Cerebellar cortex (tissue), 1 donor: ENCODE measurements around the gene GRIA4.

Experiments used
- DNase-seq: peaks from one replicate; pipeline ENCODE4 v3.0.0-alpha.2; 2015; ENCODE audit warnings: low spot score

GRIA4 gene

DNA sequence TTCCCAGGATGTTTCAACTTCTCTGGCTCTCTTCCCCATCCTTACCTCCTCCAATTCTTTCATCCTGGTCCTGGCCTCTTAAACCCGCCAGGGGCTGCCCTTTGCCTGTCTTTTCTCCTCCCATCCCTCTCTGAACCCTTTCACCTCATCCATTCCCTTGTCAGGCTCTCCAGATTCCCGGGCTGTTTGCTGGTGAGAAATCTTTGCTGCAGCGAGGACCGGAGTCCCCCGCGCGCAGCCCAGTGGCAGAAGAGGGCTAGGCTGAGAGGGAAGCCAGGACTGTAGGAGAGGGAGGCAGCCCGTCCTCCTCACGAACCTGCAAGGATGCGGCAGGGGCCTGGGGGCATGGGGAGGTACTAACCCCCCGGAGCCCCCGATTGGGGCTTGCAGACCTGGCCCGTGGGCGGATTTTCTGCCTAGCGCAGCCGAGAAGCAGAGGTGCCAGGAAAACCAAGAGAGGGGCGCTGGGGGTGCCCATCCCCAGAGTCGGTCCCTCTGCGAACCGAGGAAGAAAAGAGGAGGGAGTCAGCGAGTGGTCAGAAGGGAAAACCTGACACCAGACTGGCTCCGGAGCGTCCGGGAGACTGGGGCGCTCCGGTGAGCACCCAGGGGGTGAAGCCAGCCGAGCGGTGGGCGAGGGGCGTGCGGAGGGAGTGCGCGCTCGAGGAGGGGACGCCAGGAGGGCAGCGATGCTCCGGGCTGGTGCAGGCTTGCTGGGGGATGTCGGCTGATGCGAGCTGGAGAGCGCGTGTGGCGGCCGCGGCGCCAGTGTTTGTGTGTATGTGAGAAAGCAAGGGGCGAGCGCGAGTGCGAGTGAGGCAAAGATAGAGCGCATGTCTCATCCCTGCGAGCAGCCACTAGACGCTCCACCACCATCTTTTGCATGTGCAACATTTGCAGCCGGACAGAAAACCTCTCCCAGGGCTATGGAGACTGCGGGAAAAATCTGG lies at the start of gene GRIA4:
Gene GRIA4, plus strand, starts transcription at position 242 of the 950 bp plus-strand sequence. CDS start 925 bp downstream, outside the sequence.
- peak; percentile 86 for DNase-seq

DNA sequence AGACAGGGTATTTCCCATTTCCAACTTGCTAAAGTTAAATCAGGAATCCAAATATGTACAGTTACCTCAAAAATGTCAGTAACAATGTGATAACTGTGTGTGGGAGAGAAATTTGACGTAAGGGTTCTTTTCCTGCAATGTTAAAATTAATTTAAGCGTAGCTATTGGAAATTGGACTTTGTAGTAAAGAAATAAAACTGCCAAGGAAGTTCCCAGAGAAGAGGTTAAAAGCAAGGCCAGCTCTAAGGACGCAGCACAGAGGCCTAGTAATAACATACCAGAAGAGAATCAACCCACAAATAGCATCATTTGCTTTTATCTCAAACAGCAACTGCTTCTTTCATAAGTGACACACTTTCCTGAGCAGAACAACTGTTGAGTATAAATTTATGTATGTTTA lies 36.8 kb upstream of the GRIA4 start:
- DNase-seq = no peak

DNA sequence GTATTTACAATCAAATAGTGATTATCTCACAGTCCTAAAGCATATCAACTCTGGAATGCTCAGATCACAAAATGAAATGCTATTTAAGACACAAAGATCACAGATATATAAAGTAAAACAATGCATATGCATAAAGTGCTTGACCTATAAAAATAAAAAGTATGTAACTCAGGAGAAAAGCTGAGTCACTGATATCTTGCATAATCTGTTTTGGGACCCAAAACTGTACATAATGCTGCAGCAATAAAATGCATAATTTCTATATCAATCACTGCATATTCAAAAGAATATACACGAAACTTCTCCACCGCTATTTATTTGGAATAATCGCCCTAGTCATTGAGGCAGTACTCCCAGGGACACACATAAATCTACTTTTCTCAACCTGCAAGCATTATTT lies 34.9 kb upstream of the GRIA4 start:
- DNase-seq = no peak

DNA sequence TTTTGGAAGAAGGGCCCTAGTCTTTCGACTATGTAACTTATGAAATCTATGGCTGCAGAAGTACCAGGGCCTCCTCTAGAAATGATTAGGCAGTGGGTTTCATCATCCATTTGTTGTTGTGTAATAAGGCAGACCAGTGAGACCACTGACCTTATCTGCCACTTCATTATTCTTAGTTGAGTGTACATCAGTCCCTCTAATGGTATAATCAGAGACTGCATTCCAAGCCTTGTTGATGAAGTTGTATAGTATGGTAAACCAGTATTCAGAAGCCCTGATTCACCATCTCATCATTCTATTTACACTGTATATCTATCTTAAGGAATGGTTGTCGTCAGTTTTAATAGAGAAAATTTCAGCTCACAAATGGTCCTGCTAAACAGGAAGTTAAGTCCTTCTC lies 32.2 kb upstream of the GRIA4 start:
- no peak for DNase-seq

DNA sequence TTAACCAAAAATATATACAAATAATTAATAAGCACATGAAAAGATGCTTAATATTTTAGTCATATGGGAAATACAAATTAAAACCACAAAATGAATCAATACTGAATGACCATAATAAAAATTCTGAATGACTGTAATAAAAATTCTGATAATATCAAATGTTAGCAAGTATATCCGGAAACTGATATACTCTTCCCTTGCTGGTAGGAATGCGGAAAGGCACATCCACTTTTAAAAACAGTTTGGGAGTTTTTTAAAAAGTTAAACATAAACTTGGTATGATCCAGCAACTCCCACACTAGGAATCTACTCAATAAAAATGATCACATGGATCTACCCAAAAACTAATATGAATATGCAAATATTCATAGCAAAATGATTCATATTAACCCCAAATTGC lies 30.8 kb upstream of the GRIA4 start:
- DNase-seq = no peak

DNA sequence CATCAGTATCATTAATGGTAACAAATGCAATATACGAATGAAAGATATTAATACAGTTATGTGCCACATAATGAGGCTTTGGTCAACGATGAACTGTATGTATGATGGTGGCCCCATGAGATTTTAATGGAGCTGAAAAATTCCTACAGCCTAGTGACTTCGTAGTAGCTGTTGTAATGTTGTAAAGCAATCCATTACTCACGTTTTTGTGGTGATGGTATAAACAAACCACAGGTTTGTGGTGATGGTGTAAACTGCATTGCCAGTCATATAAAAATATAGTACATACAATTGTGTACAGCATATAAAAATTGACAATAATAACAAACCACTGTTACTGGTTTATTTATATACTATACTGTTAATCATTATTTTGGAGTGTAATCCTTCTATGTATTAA lies 27.4 kb upstream of the GRIA4 start:
- no peak for DNase-seq

DNA sequence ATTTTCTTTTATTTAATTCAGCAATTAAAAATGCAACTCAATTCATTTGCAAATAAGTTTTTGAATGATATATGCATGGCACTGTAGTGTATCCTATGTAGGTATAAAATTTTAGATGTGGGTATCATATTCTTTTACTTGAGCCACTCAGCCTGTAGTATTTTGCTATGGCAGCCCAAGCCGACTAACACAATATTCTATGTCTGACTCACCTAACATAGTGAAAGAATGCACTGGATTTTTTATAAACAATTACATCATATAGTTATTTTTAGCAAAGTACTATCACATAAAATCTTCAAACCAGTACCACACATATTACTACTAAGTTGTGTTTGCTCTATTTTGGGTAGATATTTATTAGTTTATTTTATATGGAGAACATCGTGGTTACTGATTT lies 21.9 kb upstream of the GRIA4 start:
- DNase-seq = no peak

DNA sequence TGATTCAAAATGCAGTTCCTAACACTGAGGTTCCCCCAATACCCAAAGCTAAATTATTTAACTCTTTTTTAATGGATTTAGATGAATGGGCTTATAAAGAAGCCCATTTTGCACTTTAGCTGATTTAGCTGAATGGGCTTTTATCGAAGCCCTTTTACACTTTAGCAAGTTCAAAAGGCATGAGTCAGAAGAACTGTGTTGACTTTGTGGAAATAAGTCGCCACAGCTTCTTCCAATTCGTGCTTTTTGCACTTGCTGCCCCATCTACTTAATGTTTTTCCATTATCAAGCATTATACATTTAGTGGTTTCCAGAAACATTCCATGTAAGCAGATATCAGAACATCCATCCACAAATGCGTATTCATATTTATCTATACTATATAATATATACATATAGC lies 20.5 kb upstream of the GRIA4 start:
- DNase-seq = no peak

DNA sequence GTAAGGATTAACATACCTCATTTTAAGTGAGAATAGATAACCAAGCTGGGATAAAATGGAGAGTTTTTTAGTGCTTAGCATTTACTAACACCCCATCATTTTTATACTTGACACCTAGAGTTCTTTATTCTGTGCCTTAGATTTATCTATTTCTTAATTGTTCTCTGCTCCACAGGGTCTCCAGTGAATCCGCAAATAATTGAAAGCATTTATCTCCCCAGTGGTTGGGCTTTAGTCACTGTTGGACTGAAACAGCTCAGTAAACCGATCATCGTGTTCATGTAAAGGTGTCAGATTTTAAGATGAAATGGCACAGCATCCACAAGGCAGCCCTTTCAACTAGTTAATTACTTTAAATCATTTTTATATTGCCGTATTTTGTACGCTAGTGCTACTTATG lies 17.8 kb upstream of the GRIA4 start:
- no peak for DNase-seq

DNA sequence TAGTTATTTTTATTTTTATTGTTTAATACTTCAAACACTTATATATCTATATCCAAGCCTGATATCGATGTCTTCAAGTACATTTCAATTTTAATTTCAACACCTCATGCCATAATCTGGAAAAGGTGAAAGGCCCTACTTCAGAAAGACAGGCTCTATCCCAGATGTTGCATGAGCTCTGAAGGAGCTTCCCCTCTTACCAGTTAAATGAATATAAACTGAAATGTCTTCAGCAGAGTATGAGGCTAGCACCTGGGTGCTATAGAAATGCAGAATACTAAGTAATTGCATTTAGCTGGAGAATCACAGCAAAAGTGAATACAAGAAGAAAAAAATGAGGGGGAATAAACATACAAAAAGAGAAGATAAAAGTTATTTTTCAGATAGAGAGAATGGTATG lies 11.5 kb upstream of the GRIA4 start:
- DNase-seq = no peak

DNA sequence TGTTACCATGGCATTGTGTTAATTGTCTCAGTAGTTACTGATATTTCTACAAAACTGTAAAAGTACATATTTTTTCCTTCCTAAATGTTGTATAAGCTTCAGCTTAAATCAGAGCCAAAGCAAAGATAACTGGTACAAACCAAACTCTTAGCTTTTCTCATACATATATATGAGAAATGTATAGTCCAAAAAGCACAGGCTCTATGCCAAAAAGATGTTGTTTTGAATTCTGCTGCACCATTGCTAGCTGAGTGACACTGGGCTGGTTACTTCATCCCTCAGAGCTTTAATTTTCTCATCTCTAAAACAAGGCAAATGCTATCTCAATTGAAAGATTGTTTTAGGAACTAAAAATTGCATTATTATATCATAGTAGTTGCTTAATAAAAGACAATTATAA lies 6.7 kb upstream of the GRIA4 start:
- no peak for DNase-seq

DNA sequence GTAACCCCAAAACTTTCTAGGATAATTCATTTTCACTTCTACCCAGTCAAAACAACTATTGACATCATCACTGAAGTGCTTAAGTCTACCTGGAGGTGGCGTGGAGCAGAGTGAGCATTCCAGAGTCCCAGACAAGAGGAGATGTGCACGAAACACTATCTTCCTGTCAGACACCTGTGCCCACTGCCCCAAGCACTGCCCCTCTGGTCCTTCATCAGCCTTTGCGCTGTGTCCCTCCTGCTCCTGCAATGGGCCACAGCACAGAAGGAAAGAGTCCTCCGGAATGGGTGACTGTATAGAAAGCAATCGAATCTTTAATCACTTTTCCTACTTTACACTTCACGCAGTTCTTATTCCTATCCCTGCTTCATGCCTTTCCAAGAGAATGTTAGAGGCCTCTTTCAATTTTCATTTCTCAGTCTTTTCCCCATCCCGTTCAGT lies 512 bp upstream of the GRIA4 start:
- peak; percentile 87 for DNase-seq

DNA sequence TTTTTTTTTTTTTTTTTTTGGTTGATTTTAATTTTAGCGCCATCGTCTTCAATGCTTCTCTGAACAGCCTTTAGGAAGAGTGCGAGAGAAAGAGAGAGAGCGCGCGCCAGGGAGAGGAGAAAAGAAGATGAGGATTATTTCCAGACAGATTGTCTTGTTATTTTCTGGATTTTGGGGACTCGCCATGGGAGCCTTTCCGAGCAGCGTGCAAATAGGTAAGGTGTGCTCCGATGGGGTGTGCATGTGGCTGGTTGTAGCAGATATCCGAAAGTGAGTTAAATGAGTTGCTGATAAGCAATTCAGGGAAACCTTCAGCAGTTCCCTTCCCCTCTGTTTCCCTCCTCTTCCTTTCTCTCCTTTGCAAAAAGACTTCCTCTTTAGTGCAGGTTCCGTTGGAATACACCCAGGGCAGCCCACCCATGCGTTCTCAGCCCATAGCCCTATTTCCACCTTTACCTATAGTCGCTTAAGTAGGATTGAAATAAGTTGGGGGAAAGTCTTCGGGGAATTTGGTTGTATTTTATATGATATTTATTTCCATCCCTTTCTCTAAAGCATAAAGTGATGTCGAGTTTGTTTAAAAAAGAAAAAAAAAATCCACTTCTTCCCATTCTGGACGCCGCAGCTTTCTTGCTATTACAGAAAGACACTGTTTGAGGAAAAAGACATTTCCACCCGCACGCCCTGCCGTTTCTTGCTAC lies 1.1 kb downstream of the GRIA4 start:
- DNase-seq = peak; percentile 53

DNA sequence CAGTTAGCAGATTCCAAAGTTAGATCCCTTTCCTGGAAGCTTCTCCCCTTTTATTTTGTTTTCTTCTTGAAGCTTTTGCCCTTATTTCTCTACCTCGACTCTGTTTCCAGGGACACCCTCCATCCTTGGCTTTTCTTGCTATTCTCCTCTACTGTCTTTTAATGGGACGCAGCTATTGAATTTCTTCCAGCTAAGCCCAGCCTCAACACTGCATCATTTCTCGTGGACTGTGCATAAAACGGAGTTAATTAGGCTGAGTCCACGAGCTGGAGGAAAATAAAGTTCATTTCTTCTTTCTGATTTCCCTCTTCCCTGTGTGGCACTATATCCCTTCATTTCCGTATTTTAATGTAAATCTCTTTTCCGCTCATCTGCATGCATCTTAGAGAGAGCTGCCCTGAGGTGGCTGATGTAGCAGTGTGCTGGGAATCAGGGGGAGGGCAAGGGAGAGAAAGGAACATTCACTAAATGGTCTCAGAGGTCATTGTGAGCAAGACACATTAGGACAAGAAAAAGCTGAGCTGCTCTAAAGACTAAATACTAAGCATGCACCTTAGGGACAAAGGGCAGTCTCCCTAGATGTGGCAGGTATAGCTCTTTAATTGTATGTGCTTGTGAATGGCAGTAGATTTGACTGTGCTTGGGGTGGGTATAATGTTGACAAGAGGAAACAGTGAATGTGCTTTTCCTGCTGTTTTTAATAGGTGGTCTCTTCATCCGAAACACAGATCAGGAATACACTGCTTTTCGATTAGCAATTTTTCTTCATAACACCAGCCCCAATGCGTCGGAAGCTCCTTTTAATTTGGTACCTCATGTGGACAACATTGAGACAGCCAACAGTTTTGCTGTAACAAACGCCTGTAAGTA lies 1.9 kb downstream of the GRIA4 start:
- peak; percentile 70 for DNase-seq

DNA sequence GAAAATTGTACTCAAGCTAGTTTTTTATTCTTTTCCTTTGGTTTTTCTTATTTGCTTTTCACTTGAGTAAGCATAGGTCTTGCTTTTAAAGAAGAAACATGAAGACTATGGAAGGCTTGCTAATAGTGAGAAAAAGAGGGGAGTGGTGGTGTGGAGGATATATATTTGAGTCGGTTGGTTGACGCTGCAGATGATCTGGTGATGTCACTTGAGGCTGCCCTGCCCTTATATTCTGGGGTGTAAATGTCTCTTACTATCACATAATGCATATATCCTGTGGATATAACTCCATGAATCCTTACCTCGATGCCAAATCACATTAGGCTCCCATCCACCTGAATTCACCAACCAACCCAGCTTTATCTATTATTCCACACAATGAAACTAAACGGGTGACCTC lies 2.9 kb downstream of the GRIA4 start:
- peak; percentile 71 for DNase-seq

DNA sequence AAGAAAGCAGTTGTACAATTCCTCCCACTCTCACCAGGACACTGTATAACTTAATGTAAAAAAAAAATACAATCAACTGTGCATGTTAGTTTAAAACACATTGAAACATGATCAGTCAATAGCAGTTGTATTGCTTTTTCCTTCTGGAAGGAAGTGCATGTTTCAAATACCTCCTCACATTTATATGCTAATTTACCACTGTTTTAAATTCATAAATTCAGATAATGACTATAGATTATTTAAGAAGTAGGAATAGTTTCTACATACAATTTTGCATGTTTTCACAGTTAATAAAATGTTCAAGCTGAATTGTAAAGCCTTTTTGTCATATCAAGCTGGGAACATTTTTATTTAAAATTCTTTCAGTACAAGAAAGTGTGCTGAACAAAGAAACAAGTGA lies 3.3 kb downstream of the GRIA4 start:
- no peak for DNase-seq

DNA sequence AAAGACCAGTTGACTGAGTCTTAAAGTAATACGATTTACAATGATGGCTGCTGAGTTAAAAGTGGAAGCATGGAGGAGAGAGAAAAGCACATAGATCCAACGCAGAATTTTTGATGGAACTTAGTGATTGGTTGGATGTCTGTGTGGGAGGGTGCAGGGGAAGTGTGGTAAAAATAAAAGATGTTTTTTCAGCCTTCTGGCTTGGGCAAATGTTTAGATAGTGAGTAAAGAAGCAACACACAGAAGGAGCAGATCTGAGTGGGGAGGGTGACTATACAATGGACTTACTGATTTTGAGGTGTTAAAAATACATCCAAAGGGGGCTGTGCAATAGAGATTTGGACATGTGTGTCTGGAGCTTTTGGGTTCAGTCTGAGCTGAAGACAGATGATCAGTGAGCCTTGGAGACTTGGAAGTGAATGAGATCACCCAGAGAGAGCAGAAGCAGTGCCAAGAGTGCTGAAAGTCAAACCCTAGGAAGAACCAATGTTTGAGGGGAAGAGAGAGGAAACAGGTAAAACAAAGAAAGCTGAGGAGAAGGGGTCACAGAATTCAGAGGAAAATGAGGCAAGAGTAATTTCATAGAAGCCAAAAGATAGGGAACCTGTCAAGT lies 8.6 kb downstream of the GRIA4 start:
- peak; percentile 76 for DNase-seq

DNA sequence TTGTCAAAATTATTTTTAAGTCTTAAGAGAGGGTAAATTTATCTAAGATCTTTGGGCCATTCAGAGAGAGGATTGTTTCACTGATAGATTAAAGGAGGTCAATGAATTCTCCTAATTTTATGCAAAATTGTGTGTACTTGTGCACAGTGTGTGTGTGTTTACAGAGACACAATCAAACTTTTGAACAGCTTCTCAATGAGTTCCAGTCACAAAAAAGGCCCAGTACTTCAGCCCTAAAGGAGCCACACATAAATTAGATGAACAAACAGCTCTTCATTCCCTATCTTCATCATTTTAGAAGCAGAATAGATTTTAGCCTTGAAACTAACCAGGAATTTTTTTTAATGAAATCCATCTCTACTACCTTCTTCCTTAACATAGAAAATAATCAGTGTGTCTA lies 9.7 kb downstream of the GRIA4 start:
- no peak for DNase-seq

DNA sequence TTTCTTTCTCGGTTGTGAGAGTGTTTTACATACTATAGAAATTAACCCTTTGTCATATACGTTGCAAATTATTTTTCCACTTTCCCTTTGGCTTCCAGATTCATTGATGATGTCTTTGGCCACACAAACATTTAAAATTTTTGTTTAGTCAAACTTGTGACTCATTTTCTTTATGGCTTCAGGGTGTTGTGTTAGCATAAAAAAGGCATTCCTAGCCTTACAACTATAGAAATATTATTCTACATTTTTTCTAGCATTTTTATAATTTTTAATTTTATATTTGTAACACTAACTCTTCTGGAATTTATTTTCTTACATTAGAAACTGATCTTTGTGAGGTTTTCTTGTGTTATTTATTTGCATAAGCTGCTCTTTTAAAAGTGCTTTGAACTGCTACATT lies 12.1 kb downstream of the GRIA4 start:
- no peak for DNase-seq

DNA sequence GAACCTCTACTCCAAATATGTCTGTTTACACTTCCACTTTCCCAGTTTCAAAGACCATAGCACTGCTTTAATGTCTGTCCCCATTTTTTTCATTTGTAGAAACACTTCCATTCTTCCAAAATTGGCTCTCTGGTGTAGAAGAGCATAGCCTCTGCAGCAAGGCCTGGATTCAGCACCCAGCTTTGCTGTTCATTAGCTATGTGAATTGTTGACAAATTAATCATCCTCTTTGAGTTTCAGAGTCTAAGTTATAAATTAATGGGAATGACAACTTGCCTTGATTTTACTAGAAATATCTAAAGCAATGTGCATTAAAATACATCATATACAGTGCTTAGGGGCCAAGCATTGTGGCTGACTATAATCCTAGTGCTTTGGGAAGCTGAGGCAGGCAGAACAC lies 22.4 kb downstream of the GRIA4 start:
- no peak for DNase-seq

DNA sequence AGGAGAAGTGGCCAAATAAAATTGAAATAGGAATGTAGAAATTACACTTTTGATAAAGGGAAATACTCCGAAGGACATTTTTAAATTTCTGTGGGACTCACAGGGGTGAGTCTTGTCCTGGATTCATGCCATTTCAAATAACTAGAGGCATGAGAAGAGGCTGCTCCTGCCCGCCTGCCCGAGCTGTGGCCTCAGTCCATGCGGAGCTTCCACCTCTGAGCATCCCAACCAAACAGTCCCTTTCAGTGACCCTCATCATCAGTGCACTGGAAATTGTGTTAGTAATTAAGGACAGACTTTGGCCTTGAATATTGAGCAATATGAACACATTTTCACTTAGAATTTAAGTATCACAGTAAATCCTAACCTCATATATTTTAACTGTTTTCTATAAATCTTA lies 25.6 kb downstream of the GRIA4 start:
- DNase-seq = peak; percentile 63

DNA sequence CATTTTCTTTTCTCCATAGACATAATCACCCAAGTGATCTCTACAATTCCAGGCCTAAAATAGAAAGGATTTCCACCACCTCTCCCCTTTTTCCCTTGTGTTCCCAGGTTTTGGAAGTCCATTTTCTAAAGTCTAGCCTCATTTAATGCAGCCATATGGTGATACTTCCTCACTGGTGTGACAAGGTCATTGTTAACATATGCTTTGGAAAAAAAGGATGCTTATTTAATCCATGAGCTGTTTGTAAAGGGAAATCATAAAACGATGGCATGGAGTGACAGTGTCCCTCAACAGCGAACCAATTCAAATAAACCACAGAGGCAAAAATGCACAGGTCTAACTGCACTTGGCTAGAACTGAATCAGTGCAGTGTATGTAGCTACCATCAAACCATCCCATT lies 26.6 kb downstream of the GRIA4 start:
- DNase-seq = peak; percentile 77
